NAMALWA (cell line): ENCODE results near the gene CLCC1.
A peak's percentile ranks its signal among the peaks of the same experiment; 100 is the strongest.
"Not testable (repeated sequence)": the region's sequence is repeated elsewhere in the genome, so short reads cannot be mapped to it uniquely, and the experiment has no call there.

Source experiments
- DNase-seq: peaks from one replicate; pipeline ENCODE4 v3.0.0-alpha.2; 2015; ENCODE audit warnings: low spot score

Gene CLCC1, protein sequence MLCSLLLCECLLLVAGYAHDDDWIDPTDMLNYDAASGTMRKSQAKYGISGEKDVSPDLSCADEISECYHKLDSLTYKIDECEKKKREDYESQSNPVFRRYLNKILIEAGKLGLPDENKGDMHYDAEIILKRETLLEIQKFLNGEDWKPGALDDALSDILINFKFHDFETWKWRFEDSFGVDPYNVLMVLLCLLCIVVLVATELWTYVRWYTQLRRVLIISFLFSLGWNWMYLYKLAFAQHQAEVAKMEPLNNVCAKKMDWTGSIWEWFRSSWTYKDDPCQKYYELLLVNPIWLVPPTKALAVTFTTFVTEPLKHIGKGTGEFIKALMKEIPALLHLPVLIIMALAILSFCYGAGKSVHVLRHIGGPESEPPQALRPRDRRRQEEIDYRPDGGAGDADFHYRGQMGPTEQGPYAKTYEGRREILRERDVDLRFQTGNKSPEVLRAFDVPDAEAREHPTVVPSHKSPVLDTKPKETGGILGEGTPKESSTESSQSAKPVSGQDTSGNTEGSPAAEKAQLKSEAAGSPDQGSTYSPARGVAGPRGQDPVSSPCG

DNA sequence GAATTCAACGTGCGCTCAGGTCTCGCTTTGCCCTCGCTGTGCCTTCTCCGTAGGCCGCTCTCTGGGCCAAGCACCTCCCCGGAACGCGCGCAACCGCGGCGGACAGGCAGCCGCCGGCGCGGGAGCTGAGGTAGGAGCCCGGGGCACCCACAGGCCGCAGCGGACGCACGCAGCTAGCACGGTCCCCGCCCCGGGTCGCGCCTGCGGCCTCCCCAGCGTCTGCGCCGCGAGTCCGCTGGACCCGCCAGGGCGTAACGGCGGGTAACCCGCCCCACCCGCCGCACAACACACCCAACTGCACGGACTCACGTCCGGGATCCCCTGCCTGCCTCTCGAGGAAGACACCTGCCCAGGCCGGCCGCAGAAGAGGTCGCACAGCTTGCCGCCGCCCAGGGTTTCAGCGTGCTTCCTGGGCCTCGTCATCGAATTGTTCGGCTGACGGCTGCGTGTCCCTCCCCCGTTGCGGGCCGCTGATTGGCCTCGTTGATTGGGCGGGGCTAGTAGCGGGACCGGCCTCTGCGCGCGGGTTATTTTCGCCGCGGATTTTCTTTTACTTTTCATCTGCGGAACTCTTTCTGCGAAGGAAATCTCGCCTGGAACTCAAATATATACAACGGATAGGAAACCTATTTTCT lies at the start of gene CLCC1:
TSS of gene CLCC1 (minus strand) at position 433 of the 635 bp plus-strand sequence. CDS start 13,047 bp downstream, outside the sequence.
- peak; percentile 97 for DNase-seq

DNA sequence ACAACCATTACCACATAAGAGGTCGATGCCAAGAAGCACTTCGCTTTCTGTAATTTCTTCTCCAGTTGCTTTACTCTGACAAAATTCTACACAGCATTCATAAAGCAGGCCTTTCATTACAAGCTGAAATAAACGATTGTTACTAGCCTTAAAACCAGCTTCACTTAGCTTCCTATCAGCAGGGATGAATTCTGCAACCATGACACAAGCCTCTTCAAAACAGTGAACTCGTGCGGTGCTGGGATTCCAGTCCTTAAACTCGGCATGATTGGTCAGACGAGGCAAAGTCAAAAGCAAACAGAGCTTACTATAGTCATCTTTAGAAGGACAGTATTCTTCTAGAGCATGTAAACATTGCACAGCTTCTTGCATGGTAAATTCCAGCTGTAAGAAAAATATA lies 48.1 kb upstream of the CLCC1 start:
- DNase-seq: no peak

DNA sequence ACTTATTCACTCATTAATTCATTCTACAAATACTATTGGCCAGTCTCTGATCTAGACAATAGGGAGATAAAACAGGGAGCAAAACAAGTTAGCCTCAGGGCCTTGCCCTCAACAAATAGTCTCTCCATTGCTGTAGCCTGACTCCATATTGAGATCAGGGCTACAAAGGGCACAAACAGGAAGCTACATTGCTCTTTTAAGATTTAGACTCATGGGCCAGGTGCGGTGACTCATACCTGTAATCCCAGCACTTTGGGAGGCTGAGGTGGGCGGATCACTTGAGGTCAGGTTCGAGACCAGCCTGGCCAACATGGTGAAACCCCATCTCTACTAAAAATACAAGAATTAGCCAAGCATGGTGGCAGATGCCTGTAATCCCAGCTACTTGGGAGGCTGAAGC lies 33.3 kb upstream of the CLCC1 start:
- not testable (repeated sequence) for DNase-seq

DNA sequence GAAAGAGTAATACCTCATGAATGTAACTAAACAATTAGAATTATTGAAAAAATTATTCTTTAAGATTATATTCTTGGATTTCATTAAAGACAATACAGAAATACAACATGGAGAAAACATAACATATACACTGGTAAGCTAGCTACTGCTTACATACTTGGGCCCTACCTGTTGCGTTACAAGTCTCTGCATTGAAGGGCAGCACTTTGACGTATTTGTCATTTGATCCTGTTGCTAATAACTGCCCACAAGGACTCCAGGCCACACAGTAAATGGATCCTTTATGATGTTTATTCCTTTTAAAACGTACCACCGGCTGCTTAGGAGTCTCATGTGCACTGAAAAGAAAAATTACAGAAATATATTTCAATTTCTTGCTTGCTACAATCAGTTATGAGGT lies 19.8 kb upstream of the CLCC1 start:
- DNase-seq: no peak

DNA sequence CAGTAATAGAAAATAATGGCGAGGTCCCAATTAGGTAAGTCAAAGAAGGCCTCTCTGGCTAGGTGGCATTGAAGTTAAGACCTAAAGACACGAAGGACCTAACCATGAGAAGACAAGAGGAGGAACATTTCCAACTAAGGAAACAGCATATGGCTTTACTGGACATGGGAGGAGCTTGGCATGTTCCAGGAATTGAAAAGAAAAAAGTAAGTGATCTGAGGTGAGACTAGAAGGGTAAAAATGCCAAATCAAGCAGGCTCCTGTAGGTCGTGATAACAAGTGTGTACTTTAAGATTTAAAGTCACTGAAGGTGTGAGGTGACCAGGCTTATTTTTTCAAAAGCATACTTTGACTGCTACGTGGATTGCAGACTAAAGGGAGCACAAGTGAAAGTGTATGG lies 13.4 kb upstream of the CLCC1 start:
- DNase-seq: no peak

DNA sequence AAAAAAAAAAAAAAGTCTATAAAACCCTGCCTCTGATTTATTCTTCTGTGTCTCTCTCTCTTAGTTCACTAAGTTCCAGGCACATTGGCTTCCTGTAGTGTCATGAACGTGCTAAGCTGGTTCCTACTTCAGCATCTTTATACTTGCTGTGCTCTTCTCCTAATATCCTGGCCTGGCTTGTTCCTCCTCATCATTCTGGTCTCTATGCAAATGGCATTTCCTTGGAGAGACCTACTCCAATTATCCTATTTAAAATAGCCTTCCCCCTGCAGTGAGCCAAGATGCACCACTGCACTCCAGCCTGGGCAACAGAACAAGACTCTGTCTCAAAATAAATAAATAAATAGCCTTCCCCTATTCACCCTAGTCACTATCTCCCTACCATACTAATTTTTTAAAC lies 9.7 kb upstream of the CLCC1 start:
- DNase-seq: no peak

DNA sequence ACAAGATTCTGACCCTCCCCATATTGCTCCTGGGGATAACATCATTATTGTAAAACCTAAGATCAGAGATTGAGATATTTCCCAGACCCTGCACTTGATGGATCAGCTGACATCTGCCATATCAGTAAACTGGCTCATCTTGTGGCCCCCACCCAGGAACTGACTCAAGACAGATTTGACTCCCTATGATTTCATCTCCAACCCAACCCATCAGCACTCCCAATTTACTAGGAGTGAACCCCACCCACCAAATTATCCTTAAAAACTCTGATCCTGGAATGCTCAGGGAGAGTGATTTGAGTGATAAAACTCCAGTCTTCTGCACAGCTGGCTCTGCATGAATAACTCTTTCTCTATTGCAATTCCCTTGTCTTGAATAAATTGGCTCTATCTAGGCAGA lies 6.1 kb upstream of the CLCC1 start:
- no peak for DNase-seq

DNA sequence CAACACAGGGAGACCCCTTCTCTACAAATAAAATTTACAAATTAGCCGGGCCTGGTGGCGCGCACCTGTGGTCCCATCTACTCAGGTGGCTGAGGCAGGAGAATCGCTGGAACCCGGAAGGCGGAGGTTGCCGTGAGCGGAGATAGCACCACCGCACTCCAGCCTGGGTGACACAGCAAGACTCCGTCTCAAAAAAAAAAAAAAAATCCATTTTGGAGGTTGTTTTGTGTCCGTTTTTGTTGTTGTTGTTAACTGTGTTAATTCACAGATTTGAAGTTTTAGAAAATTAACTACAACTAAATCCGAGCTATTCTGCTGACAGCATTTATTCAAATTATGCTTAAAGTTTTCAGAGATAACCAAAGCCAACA lies 618 bp downstream of the CLCC1 start:
- DNase-seq: no peak

DNA sequence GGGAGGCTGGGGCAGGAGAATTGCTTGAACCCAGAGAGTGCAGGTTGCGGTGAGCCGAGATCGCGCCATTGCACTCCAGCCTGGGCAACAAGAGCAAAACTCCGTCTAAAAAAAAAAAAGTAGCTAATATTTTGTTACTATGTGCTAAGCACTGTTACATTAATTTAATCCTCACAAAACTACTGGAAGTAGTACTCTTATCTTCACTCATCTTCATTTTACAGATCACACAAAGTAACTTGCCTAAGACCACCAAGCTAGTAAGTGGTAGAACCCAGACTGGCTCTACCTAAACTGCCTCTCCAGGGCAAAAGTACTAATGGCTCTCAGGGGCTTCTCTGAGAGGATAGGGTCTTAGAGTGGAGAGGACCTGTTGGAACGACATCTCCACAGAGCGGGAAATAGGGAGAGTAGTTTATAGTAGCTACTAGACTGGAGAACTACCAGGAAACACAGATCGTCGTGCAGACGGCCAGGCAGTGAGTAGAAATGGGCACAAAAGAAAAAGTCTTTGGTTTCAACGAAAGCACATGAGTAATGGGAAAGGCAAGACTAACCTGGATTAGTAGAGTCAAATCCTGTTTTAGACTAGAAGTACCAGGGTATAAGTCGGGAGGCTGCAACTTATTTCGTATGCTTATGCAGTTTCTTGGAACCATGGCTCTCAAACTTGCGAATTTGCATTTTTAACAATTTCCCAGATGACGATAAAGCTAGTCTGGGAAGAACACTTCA lies 1.4 kb downstream of the CLCC1 start:
- peak; percentile 5 for DNase-seq

DNA sequence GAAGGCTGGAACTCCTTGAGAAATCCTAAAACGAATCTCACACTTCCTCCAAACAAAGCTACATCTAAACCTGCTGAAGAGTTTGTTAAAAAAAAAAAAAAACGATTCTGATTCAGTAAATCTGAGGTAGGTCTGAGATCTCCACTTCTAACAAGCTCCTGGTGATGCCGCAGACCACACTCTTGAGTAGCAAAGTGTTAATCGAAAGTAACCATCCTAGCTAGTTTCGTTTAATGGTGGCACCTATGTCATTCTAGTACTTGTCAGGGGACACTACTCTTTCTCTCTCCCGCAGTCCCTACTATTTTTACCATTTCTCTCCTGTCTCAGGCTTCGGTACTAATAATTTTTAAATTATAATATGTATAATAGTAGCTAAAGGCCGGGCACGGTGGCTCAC lies 2.1 kb downstream of the CLCC1 start:
- DNase-seq: no peak

DNA sequence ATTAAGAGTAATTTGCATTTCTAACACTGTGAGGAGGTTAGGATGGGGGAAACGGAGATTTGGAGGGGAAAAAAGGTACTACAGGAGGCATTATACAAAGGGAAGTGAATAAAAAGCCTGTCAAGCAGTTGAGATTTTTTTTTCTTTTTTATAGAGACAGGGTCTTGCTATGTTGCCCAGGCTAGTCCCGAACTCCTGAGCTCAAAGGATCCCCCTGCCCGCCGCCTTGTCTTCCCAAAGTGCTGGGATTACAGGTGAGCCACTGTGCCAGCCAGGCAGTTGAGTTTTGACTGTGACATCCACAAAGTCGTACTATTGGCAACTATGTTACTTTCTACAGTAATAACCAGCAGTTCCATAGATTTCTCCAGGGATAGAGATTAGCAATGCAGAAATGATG lies 2.6 kb downstream of the CLCC1 start:
- no peak for DNase-seq

DNA sequence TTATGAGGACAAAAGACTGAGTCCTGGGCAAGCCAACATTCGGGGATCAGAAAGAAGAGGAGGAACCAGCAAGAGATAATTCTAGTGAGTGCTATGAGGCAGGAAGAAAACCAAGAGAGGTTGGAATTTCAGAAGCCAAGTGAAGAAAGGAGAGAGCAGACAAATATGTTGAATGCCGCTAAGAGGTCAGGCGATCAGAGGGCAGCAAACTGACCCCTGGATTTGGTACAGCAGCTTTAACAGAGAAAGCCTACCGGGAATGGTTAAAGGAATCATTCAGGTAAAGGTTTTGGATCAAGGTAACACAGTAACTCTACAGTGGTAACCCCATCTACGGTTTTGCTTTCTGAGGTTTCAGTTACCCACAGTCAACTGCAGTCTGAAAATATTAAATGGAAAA lies 5.4 kb downstream of the CLCC1 start:
- DNase-seq: no peak

DNA sequence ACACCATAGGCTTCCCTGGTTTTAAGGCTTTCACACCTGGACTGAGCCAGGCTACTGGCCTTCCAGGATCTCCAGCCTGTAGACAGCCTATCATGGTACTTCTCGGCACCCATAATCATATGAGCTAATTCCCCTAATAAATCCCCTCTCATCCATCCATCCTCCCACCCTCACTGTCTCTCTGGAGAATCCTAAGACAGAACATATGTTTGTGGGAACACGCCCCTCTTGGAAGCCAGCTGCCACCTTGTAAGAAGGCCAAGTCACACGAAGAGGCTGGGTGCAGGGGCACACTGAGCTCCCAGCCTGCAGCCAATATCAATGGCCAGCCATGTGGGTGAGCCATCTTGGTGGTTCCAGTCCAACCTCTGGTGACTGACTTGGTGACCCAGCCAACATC lies 7.4 kb downstream of the CLCC1 start:
- no peak for DNase-seq

DNA sequence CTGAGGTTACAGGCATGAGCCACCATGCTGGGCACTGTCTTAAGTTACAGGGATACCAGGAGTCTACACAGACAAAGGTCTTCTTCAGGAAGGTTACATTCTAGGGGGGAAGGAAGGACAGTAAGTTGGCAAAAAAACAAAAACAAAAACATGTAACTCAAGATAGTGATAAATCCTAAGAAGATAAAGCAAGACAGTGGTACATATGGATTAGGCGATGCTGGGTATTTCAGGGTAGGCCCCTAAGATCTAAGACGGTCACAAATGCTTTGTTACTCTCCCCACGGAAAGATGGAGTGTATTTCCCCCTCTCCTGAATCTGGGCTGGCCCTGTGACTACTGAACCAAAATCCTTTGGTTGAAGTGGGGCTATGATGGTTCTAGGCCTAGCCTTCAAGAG lies 8.2 kb downstream of the CLCC1 start:
- no peak for DNase-seq

DNA sequence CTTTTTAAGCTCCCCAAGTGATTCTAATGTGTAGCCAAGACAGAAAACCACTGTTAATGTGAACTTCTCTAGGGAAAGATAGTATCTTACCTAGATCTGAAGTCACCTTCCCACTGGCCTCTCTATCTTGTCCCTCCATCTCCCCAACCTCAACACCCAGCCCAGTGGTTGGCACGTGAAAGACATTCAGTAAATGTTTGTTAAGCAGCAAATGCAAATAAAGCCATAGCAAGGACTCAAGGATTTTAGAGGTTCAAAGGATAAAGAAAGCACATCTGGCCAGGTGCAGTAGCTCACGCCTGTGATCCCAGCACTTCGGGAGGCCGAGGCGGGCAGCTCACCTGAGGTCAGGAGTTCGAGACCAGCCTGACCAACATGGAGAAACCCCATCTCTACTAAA lies 9.8 kb downstream of the CLCC1 start:
- no peak for DNase-seq

DNA sequence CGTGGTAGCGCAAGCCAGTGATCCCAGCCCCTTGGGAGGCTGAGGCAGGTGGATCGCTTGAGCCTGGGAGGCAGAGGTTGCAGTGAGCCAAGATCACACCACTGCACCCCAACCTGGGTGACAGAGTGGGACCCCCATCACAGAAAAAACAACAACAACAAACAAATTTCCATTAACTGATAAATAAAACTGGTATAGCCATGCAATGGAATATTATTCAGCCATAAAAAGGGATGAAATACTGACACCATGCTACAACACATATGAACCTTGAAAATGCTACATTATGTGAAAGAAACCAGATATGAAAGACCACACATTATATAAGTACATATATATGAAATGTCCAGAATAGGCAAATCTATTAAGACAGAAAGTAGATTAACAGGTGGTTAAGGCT lies 12.0 kb downstream of the CLCC1 start:
- no peak for DNase-seq

DNA sequence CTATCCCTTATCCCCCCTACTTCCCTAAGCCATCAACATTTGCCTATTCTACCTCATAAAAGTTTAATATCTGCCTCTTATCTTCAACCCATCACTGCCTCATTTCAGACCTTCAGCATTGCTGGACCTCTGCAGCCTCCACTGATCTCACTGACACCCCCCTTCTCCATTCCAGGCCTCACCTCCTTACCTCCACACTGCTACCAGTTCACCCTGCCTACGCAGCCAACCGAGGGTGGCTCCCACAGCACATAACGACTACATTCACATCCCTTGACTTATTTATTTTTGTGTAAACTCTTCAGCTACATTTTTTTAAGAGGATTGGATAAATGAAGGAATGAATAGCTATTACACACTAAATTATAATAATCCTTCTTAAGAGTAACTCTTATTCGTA lies 14.2 kb downstream of the CLCC1 start:
- no peak for DNase-seq

DNA sequence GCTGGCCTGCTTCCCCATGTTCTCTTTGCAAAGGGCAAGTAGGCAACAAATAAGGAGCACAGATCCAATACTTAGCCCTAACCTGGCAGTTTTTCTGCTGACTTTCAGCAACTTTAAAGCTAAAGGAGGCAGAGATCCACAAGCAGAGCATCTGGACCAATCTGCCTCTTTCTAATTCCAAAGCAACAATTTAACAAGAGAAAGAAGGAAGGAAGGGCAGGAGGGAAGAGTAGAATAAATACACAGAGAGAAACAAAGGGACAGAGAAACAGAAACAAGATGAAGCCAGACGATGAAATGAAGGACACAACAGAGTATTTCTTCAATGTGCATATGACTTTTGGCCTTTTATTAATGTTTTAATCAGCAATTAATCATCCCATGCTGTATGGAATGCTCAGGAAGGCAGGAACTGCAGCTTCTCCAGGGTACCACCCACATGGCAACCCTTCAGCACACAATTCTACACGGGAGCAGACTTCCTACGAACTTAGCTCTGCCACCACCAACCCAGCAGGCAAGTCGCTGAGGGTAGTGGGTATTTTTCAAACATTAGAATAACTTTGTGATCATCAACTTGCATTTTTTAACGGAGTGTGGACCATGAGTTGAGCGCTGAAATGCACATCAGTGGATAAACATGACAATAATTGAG lies 15.3 kb downstream of the CLCC1 start:
- no peak for DNase-seq

DNA sequence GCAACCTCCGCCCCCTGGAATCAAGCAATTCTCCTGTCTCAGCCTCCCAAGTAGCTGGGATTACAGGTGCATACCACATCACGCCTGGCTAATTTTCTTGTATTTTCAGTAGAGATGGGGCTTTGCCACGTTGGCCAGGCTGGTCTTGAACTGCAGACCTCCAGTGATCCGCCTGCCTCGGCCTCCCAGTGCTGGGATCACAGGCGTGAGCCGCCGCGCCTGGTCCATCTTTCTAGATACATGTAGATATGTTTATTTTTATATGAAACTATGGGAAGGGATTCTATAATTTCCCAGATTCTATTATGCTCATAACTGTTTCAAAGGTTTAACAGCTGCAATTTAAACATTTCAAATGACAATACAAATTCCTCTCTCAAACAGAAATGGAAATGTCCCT lies 27.1 kb downstream of the CLCC1 start:
- DNase-seq: no peak

DNA sequence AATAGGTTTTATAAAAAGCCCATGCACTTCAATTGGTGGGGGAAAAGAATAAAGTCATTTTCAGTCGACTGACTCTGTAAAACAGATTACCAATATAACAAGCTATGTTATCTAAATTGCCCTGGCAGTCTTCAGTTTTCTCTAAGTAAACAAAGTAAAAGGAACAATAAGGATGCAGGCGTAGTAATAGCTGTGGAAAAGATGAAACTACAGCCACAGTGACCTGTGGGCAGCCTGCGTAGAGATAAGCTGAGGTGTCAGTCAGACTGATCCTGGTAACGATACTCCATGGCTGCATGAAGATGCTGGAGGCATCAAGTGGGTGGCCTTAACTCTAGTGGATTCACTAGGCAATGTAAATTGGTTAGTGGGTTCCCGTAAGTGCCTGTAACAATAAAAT lies 29.3 kb downstream of the CLCC1 start:
- no peak for DNase-seq

DNA sequence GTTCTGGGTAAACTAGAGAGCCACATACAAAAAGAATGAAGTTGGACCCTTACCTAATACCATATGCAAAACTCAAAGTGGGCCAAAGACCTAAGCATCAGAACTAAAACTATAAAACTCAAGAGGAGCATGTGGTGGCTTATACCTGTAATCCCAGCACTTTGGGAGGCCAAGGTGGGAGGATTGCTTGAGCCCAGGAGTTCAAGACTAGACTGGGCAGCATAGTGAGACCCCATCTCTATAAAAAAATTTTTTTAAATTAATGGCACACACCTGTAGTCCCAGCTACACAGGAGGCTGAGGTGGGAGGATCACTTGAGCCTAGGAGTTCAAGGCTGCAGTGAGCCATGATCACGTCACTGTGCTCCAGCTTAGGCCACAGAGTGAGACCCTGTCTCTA lies 35.7 kb downstream of the CLCC1 start:
- not testable (repeated sequence) for DNase-seq

DNA sequence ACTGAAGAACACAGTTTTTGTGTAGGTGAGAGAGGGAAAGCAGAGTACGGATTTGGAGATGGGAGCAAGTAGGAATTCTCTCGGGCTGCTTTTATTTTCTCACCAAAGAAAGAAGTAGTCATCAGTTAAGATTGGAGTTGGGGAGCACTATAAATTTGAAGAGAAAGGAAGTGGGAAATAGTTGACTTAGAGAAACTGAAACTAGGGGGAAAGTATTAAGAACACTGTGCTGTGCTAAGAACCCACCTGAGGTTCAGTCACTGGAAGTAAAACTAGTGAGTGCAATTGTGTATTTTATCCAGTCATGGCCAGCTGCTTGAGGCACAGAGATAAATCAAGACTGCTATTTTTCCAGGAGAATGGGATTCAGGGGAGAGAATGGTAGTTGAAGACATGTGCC lies 37.4 kb downstream of the CLCC1 start:
- no peak for DNase-seq
